HEK293 (cell line): ENCODE measurements around the gene ANAPC10.

Source experiments
- REST ChIP-seq: fragments of 450-650 bp; formaldehyde crosslinking; IDR thresholded peaks from 2 replicates; pipeline ENCODE4 v1.5.1; 2016; ENCODE audit warnings: missing biosample characterization, missing genetic modification characterization
- TRIM28 ChIP-seq: IDR thresholded peaks from 2 replicates; pipeline ENCODE4 v1.6.1; 2011; ENCODE audit warnings: low read length, control low read depth, borderline replicate concordance
- ZNF140 ChIP-seq: fragments of 450-650 bp; formaldehyde crosslinking; IDR thresholded peaks from 2 replicates; pipeline ENCODE4 v1.5.1; 2016; ENCODE audit warnings: missing biosample characterization, missing genetic modification characterization
- ZNF274 ChIP-seq, 2 experiments: fragments of 200-500 bp in 1 of 2; fragments of 450-650 bp in 1 of 2; sonication (Bioruptor generic) in 1 of 2; formaldehyde crosslinking in 1 of 2; IDR thresholded peaks; 2 replicates each; pipeline versions ENCODE4 v1.5.1 to v1.6.1; 2014 to 2016; ENCODE audit warnings: borderline replicate concordance in 1 of 2, inconsistent platforms in 1 of 2, low read length in 1 of 2, missing biosample characterization in 1 of 2, missing genetic modification characterization in 1 of 2
- ZNF391 ChIP-seq: fragments of 450-650 bp; formaldehyde crosslinking; IDR thresholded peaks from 2 replicates; pipeline ENCODE4 v1.5.1; 2016; ENCODE audit warnings: low read depth, missing biosample characterization, missing genetic modification characterization, borderline replicate concordance
- ZNF776 ChIP-seq: fragments of 450-650 bp; formaldehyde crosslinking; IDR thresholded peaks from 2 replicates; pipeline ENCODE4 v1.5.0; 2017; ENCODE audit warnings: missing biosample characterization, missing genetic modification characterization, borderline replicate concordance
- TF ChIP-seq, protein P1 (sequence below): fragments of 450-650 bp; formaldehyde crosslinking; IDR thresholded peaks from 2 replicates; pipeline ENCODE4 v1.5.1; 2016; ENCODE audit warnings: missing biosample characterization, missing genetic modification characterization

DNA sequence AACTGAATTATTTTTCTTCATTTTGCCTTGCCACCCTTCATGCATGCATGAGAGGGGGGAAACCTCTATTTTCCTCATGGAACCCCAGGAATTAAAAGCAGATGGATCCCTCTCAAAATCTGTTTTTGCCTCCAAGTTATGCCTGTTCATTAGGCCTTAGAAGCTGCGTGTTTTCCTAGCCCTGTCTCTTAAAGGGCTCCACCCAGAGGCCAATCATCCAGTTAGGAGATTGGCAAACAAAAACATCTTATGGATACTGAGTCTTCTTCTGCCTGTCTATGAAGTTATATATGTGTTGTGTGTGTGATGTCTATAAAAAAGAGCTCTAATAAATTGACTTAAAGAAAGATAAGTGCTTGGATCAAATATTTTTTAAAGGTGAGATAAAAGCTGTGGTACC is 142.9 kb downstream of the ANAPC10 start:
- TF ChIP-seq ZNF776 (tag by site-specific recombination) (no peak), ZNF140 (tag by site-specific recombination) (no peak), TRIM28 (no peak), ZNF391 (tag by site-specific recombination) (no peak), REST (tag by site-specific recombination) (no peak), ZNF274 (IDR thresholded peaks at IDR 0.05; ENCODE audit: low read length) (no peak), ZNF274 (tag by site-specific recombination; IDR thresholded peaks at IDR 0.05; ENCODE audit: borderline replicate concordance) (no peak)
- TF ChIP-seq, protein P1, sequence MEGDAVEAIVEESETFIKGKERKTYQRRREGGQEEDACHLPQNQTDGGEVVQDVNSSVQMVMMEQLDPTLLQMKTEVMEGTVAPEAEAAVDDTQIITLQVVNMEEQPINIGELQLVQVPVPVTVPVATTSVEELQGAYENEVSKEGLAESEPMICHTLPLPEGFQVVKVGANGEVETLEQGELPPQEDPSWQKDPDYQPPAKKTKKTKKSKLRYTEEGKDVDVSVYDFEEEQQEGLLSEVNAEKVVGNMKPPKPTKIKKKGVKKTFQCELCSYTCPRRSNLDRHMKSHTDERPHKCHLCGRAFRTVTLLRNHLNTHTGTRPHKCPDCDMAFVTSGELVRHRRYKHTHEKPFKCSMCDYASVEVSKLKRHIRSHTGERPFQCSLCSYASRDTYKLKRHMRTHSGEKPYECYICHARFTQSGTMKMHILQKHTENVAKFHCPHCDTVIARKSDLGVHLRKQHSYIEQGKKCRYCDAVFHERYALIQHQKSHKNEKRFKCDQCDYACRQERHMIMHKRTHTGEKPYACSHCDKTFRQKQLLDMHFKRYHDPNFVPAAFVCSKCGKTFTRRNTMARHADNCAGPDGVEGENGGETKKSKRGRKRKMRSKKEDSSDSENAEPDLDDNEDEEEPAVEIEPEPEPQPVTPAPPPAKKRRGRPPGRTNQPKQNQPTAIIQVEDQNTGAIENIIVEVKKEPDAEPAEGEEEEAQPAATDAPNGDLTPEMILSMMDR = no peak
